Astrocyte (in vitro differentiated cells and primary cell): ENCODE measurements around the gene GIMAP8. TPM values are rescaled to one million over a fixed set of nuclear protein-coding genes. Genes with fewer than 3 reads are reported as not detected.
"Not testable (repeated sequence)": the region's sequence is repeated elsewhere in the genome, so short reads cannot be mapped to it uniquely, and the experiment has no call there.

Experiments
- DNase-seq: peaks from one replicate; pipeline ENCODE4 v3.0.0-alpha.2; 2010; ENCODE audit warnings: low read depth
- FAIRE-seq: peaks from 2 replicates; lab custom pipeline; 2011; peaks lifted over from hg19 to GRCh38; lab: Jason Lieb, UNC
- H2AFZ ChIP-seq: 2 replicates; pipeline ENCODE4 v1.6.0; 2012; ENCODE audit warnings: low read depth, low read length, inconsistent platforms
- H3K27ac ChIP-seq: 2 replicates; pipeline ENCODE4 v1.5.1; 2011; ENCODE audit warnings: low read depth, low read length, inconsistent platforms
- H3K27me3 ChIP-seq: 2 replicates; pipeline ENCODE4 v1.6.0; 2011; ENCODE audit warnings: low read length, inconsistent platforms; ENCODE audit not compliant: insufficient read depth
- H3K36me3 ChIP-seq: 2 replicates; pipeline ENCODE4 v1.5.1; 2011; ENCODE audit warnings: low read length, inconsistent platforms; ENCODE audit not compliant: insufficient read depth
- H3K4me1 ChIP-seq: 2 replicates; pipeline ENCODE4 v1.5.1; 2011; ENCODE audit warnings: low read length, inconsistent platforms; ENCODE audit not compliant: insufficient read depth
- H3K4me2 ChIP-seq: 2 replicates; pipeline ENCODE4 v1.6.0; 2012; ENCODE audit warnings: low read length, inconsistent platforms
- H3K4me3 ChIP-seq: 2 replicates; pipeline ENCODE4 v1.5.1; 2011; ENCODE audit warnings: low read depth, mild to moderate bottlenecking, low read length, inconsistent platforms; ENCODE audit not compliant: insufficient read depth
- H3K79me2 ChIP-seq: 2 replicates; pipeline ENCODE4 v1.6.0; 2012; ENCODE audit warnings: mild to moderate bottlenecking, low read length, inconsistent platforms; ENCODE audit not compliant: insufficient read depth
- H3K9ac ChIP-seq: 2 replicates; pipeline ENCODE4 v1.6.0; 2012; ENCODE audit warnings: mild to moderate bottlenecking, low read length, inconsistent platforms
- H3K9me3 ChIP-seq: 2 replicates; pipeline ENCODE4 v1.5.1; 2012; ENCODE audit warnings: low read depth, mild to moderate bottlenecking, low read length, inconsistent platforms; ENCODE audit not compliant: insufficient read depth
- H4K20me1 ChIP-seq: 2 replicates; pipeline ENCODE4 v1.6.0; 2012; ENCODE audit warnings: low read length, inconsistent platforms; ENCODE audit not compliant: insufficient read depth
- H3K27ac Mint-ChIP-seq: one replicate; pipeline ENCODE4 v1.8.0; 2021; ENCODE audit warnings: mild to moderate bottlenecking, mixed read lengths; ENCODE audit not compliant: unreplicated experiment
- H3K27me3 Mint-ChIP-seq: one replicate; pipeline ENCODE4 v1.8.0; 2021; ENCODE audit warnings: low read depth, mixed read lengths; ENCODE audit not compliant: unreplicated experiment
- H3K36me3 Mint-ChIP-seq: one replicate; pipeline ENCODE4 v1.8.0; 2021; ENCODE audit warnings: low read depth, mixed read lengths; ENCODE audit not compliant: unreplicated experiment
- H3K4me1 Mint-ChIP-seq: one replicate; pipeline ENCODE4 v1.8.0; 2021; ENCODE audit warnings: low read depth, mixed read lengths; ENCODE audit not compliant: unreplicated experiment
- H3K4me3 Mint-ChIP-seq: one replicate; pipeline ENCODE4 v1.8.0; 2021; ENCODE audit warnings: mild to moderate bottlenecking, moderate library complexity, mixed read lengths; ENCODE audit not compliant: unreplicated experiment
- H3K9me3 Mint-ChIP-seq: one replicate; pipeline ENCODE4 v1.8.0; 2021; ENCODE audit warnings: mild to moderate bottlenecking, mixed read lengths; ENCODE audit not compliant: unreplicated experiment
- CTCF ChIP-seq: IDR thresholded peaks from 2 replicates; pipeline ENCODE4 v1.5.1; 2011; ENCODE audit warnings: low read depth, mild to moderate bottlenecking, inconsistent platforms, low read length, moderate library complexity; ENCODE audit not compliant: insufficient read depth
- EZH2 ChIP-seq: IDR thresholded peaks from 2 replicates; pipeline ENCODE4 v1.6.1; 2012; ENCODE audit warnings: mild to moderate bottlenecking, low read length, inconsistent platforms; ENCODE audit not compliant: insufficient read depth
- total RNA-seq: library from RNA; stranded (reverse); gene quantifications from 2 replicates; pipeline ENCODE4 v1.2.1, GENCODE V29; 2021

GIMAP8 gene
- total RNA-seq, 1 donor from 2014 or later: not detected

DNA sequence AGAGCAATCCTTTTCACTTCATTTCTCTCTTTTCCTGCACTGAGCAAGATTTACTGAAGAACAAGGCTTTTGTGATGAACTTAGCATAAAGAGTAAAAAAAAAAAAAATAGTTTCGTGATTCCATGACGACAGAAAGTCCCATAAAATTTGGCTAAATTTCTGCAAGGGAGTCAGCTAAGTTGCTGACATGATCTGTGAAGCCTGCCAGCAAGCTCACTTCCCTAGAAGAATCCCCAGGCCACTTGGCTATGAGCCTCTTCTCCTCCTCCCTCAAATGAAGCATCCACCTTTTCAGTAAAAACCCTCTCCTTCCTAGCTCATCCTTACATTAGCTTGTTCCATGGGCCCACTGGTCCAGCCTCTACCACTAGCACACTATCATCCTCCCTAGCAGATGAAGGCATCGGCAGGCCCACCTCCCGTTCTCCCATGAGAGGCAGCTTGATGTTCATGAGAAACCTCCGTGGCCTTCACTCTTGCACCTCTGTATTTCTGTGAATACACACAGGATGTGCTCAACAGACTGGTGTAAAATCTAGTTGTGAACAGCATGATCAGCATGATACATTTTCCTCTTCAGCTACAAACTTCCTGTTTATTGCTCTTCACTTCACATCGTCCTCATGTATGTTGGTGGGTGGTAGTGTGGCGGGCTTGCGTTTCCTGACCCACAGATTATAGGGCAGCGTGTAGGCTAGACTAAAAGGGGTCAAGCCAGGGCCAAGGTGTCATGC is 30.9 kb downstream of the GIMAP8 start:
- Mint-ChIP-seq H3K9me3 (peaks cover 2% of the 10 kb centered on the region), H3K27ac (no peak overlapping the region), H3K36me3 (no peaks in the 10 kb centered on the region), H3K4me3 (no peak overlapping the region), H3K4me1 (no peaks in the 10 kb centered on the region), H3K27me3 (peaks cover 1% of the 10 kb centered on the region)
- DNase-seq (no peak), FAIRE-seq (no peak)
- no peak overlapping the region for H3K4me2 ChIP-seq
- H3K79me2 ChIP-seq: no peaks in the 10 kb centered on the region
- TF ChIP-seq CTCF (no peak), EZH2 (no peak)
- H4K20me1 ChIP-seq: no peaks in the 10 kb centered on the region
- no peak overlapping the region for H3K27ac ChIP-seq
- no peaks in the 10 kb centered on the region for H3K27me3 ChIP-seq
- no peak overlapping the region for H3K4me3 ChIP-seq
- no peak overlapping the region for H2AFZ ChIP-seq
- H3K36me3 ChIP-seq: no peaks in the 10 kb centered on the region
- no peaks in the 10 kb centered on the region for H3K4me1 ChIP-seq
- no peak overlapping the region for H3K9ac ChIP-seq
- H3K9me3 ChIP-seq: no peaks in the 10 kb centered on the region

DNA sequence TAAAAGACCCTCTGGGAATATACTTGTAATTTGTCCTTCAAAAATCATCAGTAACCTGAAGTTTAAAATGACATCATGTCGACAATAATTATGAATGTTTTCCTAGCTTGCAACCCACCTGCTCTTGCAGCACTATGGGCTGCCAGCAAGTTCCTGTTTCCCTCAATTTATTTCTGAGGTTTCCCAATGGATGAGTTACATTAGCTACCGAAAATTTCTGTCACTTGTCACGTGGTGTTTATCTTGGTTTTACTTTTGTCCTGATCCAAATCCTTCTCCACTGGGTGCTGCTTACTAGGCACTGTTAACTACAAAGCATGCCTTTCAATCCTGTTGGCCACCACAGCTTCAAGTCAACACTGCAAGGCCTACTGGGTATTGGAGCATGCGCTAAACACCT is 31.5 kb downstream of the GIMAP8 start:
- Mint-ChIP-seq H3K27ac (no peak overlapping the region), H3K27me3 (no peaks in the 10 kb centered on the region), H3K9me3 (no peaks in the 10 kb centered on the region), H3K4me1 (no peaks in the 10 kb centered on the region), H3K36me3 (no peaks in the 10 kb centered on the region), H3K4me3 (no peak overlapping the region)
- Histone ChIP-seq H3K9me3 (no peaks in the 10 kb centered on the region), H3K4me3 (no peak overlapping the region), H4K20me1 (no peaks in the 10 kb centered on the region), H3K79me2 (no peaks in the 10 kb centered on the region), H2AFZ (no peak overlapping the region), H3K4me1 (no peaks in the 10 kb centered on the region), H3K27me3 (no peaks in the 10 kb centered on the region), H3K9ac (no peak overlapping the region), H3K36me3 (no peaks in the 10 kb centered on the region), H3K4me2 (no peak overlapping the region), H3K27ac (no peak overlapping the region)
- no peak for DNase-seq
- FAIRE-seq: no peak
- no peak for TF ChIP-seq EZH2
- no peak for TF ChIP-seq CTCF

- not testable (repeated sequence) for H2AFZ ChIP-seq, H3K79me2 ChIP-seq, H3K27me3 ChIP-seq, H3K4me1 ChIP-seq, H3K27ac Mint-ChIP-seq, H3K4me3 ChIP-seq, H3K27ac ChIP-seq, H3K36me3 Mint-ChIP-seq, H3K27me3 Mint-ChIP-seq, H4K20me1 ChIP-seq, DNase-seq, H3K9me3 Mint-ChIP-seq, H3K4me2 ChIP-seq, H3K9me3 ChIP-seq, FAIRE-seq, H3K4me1 Mint-ChIP-seq, H3K9ac ChIP-seq, H3K36me3 ChIP-seq, H3K4me3 Mint-ChIP-seq
These were observed 33.1 kb downstream of the GIMAP8 start for GRCh38 chr7:150483514-150483913.

DNA sequence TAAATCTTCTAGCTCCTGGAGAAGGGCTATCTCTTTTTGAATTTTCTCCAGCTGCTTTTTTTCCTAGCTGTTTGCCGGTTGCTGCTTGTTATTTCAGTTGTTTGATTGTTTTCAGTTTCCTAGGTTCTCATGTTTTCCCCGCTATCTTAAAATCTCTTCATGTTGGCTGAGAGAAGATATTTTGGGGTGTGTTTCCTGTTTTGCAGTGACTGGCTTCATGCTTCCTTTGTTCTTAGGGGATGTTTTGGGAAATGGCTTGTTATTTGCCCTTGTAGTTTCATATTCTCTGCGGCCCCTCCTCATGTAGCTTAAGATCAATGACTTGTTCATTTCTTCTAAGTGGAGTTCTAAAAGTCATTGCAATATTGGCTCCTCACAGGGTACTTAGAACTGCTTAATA is 33.6 kb downstream of the GIMAP8 start:
- not testable (repeated sequence) for H3K9me3 Mint-ChIP-seq, H3K9me3 ChIP-seq, H2AFZ ChIP-seq, H3K9ac ChIP-seq, H3K36me3 Mint-ChIP-seq, H3K27ac Mint-ChIP-seq, H3K27me3 ChIP-seq, FAIRE-seq, H3K4me3 Mint-ChIP-seq, DNase-seq, H3K4me3 ChIP-seq, H4K20me1 ChIP-seq, H3K36me3 ChIP-seq, H3K27me3 Mint-ChIP-seq, H3K27ac ChIP-seq, H3K4me1 Mint-ChIP-seq, H3K4me1 ChIP-seq, H3K79me2 ChIP-seq, H3K4me2 ChIP-seq
